SK-N-SH treated with all-trans-retinoic acid at 6 μM for 48 hours (cell line): ENCODE measurements around the gene TBCCD1.

Source experiments
- ATAC-seq: fragments of 200-7000 bp; cut with Tn5 transposase; 3 replicates; pipeline ENCODE4 v1.9.1; 2020; ENCODE audit warnings: mild to moderate bottlenecking, moderate library complexity
- ARNTL ChIP-seq: fragments of 450-650 bp; formaldehyde crosslinking; IDR thresholded peaks from 2 replicates; pipeline ENCODE4 v1.5.0; 2020; ENCODE audit warnings: low read depth, mild to moderate bottlenecking, moderate library complexity, borderline replicate concordance
- CREB5 ChIP-seq: fragments of 250-450 bp; sonication (Bioruptor Pico); IDR thresholded peaks from 2 replicates; pipeline ENCODE4 v1.5.1; 2020; ENCODE audit warnings: low read depth, mild to moderate bottlenecking, moderate library complexity
- CSDC2 ChIP-seq: fragments of 250-450 bp; sonication (Bioruptor Pico); IDR thresholded peaks from 2 replicates; pipeline ENCODE4 v1.5.0; 2020; ENCODE audit warnings: mild to moderate bottlenecking, moderate library complexity
- ESRRG ChIP-seq: fragments of 250-450 bp; sonication (Bioruptor Pico); IDR thresholded peaks from 2 replicates; pipeline ENCODE4 v1.6.1; 2021; ENCODE audit warnings: mild to moderate bottlenecking
- GLIS3 ChIP-seq: fragments of 250-450 bp; sonication (Bioruptor Pico); IDR thresholded peaks from 2 replicates; pipeline ENCODE4 v1.5.0; 2020; ENCODE audit warnings: mild to moderate bottlenecking, moderate library complexity
- ISL1 ChIP-seq: fragments of 250-450 bp; sonication (Bioruptor Pico); IDR thresholded peaks from 2 replicates; pipeline ENCODE4 v2.1.2; 2022; ENCODE audit warnings: mild to moderate bottlenecking, moderate library complexity
- OSR1 ChIP-seq: fragments of 250-450 bp; sonication (Bioruptor Pico); IDR thresholded peaks from 2 replicates; pipeline ENCODE4 v1.8.0; 2022; ENCODE audit warnings: moderate library complexity, mild to moderate bottlenecking, inconsistent platforms
- PATZ1 ChIP-seq: fragments of 250-450 bp; sonication (Bioruptor Pico); IDR thresholded peaks from 2 replicates; pipeline ENCODE4 v1.8.0; 2020; ENCODE audit warnings: mild to moderate bottlenecking, moderate library complexity, borderline replicate concordance
- POU6F1 ChIP-seq: fragments of 250-450 bp; sonication (Bioruptor Pico); IDR thresholded peaks from 2 replicates; pipeline ENCODE4 v1.8.0; 2021; ENCODE audit warnings: low read depth, mild to moderate bottlenecking, moderate library complexity, borderline replicate concordance
- RARB ChIP-seq: fragments of 250-450 bp; sonication (Bioruptor Pico); IDR thresholded peaks from 2 replicates; pipeline ENCODE4 v1.8.0; 2021; ENCODE audit warnings: mild to moderate bottlenecking, moderate library complexity
- SNAI2 ChIP-seq: fragments of 250-450 bp; sonication (Bioruptor Pico); IDR thresholded peaks from 2 replicates; pipeline ENCODE4 v1.5.0; 2020; ENCODE audit warnings: mild to moderate bottlenecking, moderate library complexity
- TCF4 ChIP-seq: fragments of 250-450 bp; sonication (Bioruptor Pico); IDR thresholded peaks from 2 replicates; pipeline ENCODE4 v1.8.0; 2021; ENCODE audit warnings: mild to moderate bottlenecking, moderate library complexity, borderline replicate concordance
- TOX ChIP-seq: fragments of 250-450 bp; sonication (Bioruptor Pico); IDR thresholded peaks from 2 replicates; pipeline ENCODE4 v1.8.0; 2021; ENCODE audit warnings: mild to moderate bottlenecking, moderate library complexity, borderline replicate concordance
- TSHZ2 ChIP-seq: fragments of 250-450 bp; sonication (Bioruptor Pico); IDR thresholded peaks from 2 replicates; pipeline ENCODE4 v1.5.0; 2020; ENCODE audit warnings: mild to moderate bottlenecking, moderate library complexity
- ZC3H10 ChIP-seq: fragments of 250-450 bp; sonication (Bioruptor Pico); IDR thresholded peaks from 2 replicates; pipeline ENCODE4 v1.5.1; 2021; ENCODE audit warnings: mild to moderate bottlenecking, moderate library complexity
- ZFP3 ChIP-seq: fragments of 250-450 bp; sonication (Bioruptor Pico); IDR thresholded peaks from 2 replicates; pipeline ENCODE4 v1.5.0; 2020; ENCODE audit warnings: mild to moderate bottlenecking, moderate library complexity
- ZFP30 ChIP-seq: fragments of 450-650 bp; formaldehyde crosslinking; IDR thresholded peaks from 2 replicates; pipeline ENCODE4 v1.5.0; 2022; ENCODE audit warnings: mild to moderate bottlenecking, moderate library complexity
- ZNF565 ChIP-seq: fragments of 450-650 bp; formaldehyde crosslinking; conservative IDR thresholded peaks from 2 replicates; pipeline ENCODE4 v1.5.0; 2020; ENCODE audit warnings: low read depth, mild to moderate bottlenecking, moderate library complexity
- ZNF70 ChIP-seq: fragments of 450-650 bp; formaldehyde crosslinking; IDR thresholded peaks from 2 replicates; pipeline ENCODE4 v1.5.0; 2020; ENCODE audit warnings: mild to moderate bottlenecking, moderate library complexity
- ZNF8 ChIP-seq: fragments of 450-650 bp; formaldehyde crosslinking; IDR thresholded peaks from 2 replicates; pipeline ENCODE4 v1.5.0; 2020; ENCODE audit warnings: mild to moderate bottlenecking, moderate library complexity
- TF ChIP-seq, protein P1 (sequence below): fragments of 250-450 bp; sonication (Bioruptor Pico); IDR thresholded peaks from 2 replicates; pipeline ENCODE4 v1.5.1; 2021; ENCODE audit warnings: mild to moderate bottlenecking, moderate library complexity

Gene TBCCD1

DNA sequence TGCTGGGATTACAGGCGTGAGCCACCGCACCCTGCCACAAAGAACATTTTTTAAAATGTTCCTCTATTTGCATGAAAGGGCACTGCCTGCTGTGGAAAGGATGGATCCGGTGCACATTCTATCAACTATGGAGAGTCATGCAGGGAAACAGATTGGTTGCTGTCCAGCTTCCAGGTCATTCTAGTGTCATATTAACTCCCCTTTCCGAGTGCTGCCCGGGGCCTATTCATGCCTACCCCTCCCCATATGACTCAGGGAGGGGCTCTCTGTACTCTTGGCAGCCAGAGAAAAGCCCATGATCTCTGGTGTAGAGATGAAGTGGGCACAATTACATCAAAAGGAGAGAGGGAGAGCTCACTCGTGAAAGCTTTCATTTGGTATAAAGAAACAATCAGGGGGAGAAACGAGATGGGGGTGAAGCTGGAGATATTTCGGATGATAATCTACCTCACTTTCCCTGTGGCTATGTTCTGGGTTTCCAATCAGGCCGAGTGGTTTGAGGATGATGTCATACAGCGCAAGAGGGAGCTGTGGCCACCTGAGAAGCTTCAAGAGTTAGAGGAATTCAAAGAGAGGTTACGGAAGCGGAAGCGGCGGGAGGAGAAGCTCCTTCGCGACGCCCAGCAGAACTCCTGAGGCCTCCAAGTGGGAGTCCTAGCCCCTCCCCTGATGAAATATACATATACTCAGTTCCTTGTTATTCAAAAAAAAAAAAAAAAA lies 29.6 kb upstream of the TBCCD1 start (continued):
- TF ChIP-seq CSDC2 (CRISPR knock-in tag): no peak
- TF ChIP-seq TOX (CRISPR knock-in tag): no peak
- no peak for TF ChIP-seq PATZ1 (CRISPR knock-in tag)
- TF ChIP-seq ZNF565 (CRISPR knock-in tag): no peak
- TF ChIP-seq TCF4 (CRISPR knock-in tag): no peak

DNA sequence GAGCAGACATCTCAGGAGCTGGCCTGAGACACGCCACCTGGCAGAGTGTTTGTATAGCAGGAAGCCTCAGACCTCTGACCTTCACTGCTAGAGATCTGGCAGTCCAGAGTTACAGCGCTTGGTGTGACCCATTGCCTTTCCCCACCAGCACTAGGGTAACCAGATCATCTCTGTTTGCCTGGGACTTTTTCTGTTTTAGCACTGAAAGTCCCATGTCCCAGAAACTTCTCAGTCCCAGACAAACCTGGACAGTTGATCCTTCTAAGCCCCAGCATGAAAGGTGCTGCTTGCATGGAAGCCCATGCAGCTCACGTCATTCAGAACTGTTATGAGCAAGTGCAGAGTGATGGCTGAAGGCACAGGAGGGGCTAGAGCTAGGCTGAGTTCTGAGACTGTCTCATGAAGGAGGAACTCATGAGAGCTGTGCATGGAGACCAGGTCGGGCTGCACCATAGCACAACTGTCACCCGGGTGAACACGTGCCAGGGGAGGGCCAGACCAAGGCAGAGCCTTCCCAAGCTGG lies 27.5 kb upstream of the TBCCD1 start:
- no peak for ATAC-seq
- TF ChIP-seq ESRRG (CRISPR knock-in tag) (no peak), ZC3H10 (CRISPR knock-in tag) (no peak), ARNTL (CRISPR knock-in tag) (no peak), TOX (CRISPR knock-in tag) (no peak), OSR1 (CRISPR knock-in tag) (no peak), ZNF8 (CRISPR knock-in tag) (no peak), ZFP30 (CRISPR knock-in tag) (no peak), CREB5 (CRISPR knock-in tag) (no peak), POU6F1 (CRISPR knock-in tag) (no peak), ZNF70 (CRISPR knock-in tag) (no peak), RARB (CRISPR knock-in tag) (no peak), TSHZ2 (CRISPR knock-in tag) (no peak), ISL1 (CRISPR knock-in tag) (no peak), ZNF565 (CRISPR knock-in tag) (no peak), GLIS3 (no peak), ZFP3 (CRISPR knock-in tag) (no peak), SNAI2 (CRISPR knock-in tag) (no peak), CSDC2 (CRISPR knock-in tag) (no peak)
- TF ChIP-seq, protein P1, sequence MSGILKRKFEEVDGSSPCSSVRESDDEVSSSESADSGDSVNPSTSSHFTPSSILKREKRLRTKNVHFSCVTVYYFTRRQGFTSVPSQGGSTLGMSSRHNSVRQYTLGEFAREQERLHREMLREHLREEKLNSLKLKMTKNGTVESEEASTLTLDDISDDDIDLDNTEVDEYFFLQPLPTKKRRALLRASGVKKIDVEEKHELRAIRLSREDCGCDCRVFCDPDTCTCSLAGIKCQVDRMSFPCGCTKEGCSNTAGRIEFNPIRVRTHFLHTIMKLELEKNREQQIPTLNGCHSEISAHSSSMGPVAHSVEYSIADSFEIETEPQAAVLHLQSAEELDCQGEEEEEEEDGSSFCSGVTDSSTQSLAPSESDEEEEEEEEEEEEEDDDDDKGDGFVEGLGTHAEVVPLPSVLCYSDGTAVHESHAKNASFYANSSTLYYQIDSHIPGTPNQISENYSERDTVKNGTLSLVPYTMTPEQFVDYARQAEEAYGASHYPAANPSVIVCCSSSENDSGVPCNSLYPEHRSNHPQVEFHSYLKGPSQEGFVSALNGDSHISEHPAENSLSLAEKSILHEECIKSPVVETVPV (CRISPR knock-in tag): no peak
- TF ChIP-seq, all 23 proteins: peak for 0

GRCh38 chr3:186593862-186594261 lies 26.7 kb upstream of the TBCCD1 start:
- no peak for ATAC-seq
- TF ChIP-seq RARB (CRISPR knock-in tag): no peak
- no peak for TF ChIP-seq ZNF565 (CRISPR knock-in tag)
- no peak for TF ChIP-seq POU6F1 (CRISPR knock-in tag)
- no peak for TF ChIP-seq SNAI2 (CRISPR knock-in tag)
- TF ChIP-seq, all 23 proteins: peak for 0
